K562 (cell line): ENCODE results near the gene PHETA1. TPM values are rescaled to one million over a fixed set of nuclear protein-coding genes. Genes with fewer than 3 reads are reported as not detected.

ENCODE experiments used
- CC2D1A ChIP-seq: fragments of 450-650 bp; IDR thresholded peaks from 2 replicates; pipeline ENCODE4 v1.6.1; 2017; ENCODE audit warnings: mild to moderate bottlenecking
- ETV1 ChIP-seq: fragments of 450-650 bp; conservative IDR thresholded peaks from 2 replicates; pipeline ENCODE4 v1.6.1; 2016; ENCODE audit warnings: missing genetic modification characterization, control low read depth, low read depth, missing compliant biosample characterization
- MTA1 ChIP-seq: fragments of 450-650 bp; IDR thresholded peaks from 2 replicates; pipeline ENCODE4 v1.6.1; 2017; ENCODE audit warnings: borderline replicate concordance
- NFYB ChIP-seq: IDR thresholded peaks from 2 replicates; pipeline ENCODE4 v1.6.1; 2011; ENCODE audit warnings: mild to moderate bottlenecking, moderate library complexity; ENCODE audit not compliant: insufficient read length; ENCODE audit errors: extremely low read depth
- RAD51 ChIP-seq: fragments of 450-650 bp; IDR thresholded peaks from 2 replicates; pipeline ENCODE4 v1.7.1; 2016; ENCODE audit warnings: low read depth, mild to moderate bottlenecking, borderline replicate concordance
- STAT5B ChIP-seq: fragments of 250-450 bp; sonication (Bioruptor Pico); IDR thresholded peaks from 2 replicates; pipeline ENCODE4 v1.8.0; 2021; ENCODE audit warnings: mild to moderate bottlenecking, inconsistent platforms
- TAF15 ChIP-seq: fragments of 200-400 bp; formaldehyde crosslinking; IDR thresholded peaks from 2 replicates; pipeline ENCODE4 v1.6.1; 2017; ENCODE audit warnings: mild to moderate bottlenecking, low read depth, low read length, moderate library complexity
- ZNF143 ChIP-seq: sonication (generic); formaldehyde crosslinking; IDR thresholded peaks from 2 replicates; pipeline ENCODE4 v1.9.0; 2022; ENCODE audit warnings: mild to moderate bottlenecking, missing genetic modification reagents
- ZNF232 ChIP-seq: sonication (generic); formaldehyde crosslinking; IDR thresholded peaks from 2 replicates; pipeline ENCODE4 v1.8.0; 2022; ENCODE audit warnings: mild to moderate bottlenecking, missing genetic modification reagents
- ZNF444 ChIP-seq: fragments of 250-450 bp; sonication (Bioruptor Pico); IDR thresholded peaks from 2 replicates; pipeline ENCODE4 v1.4.0; 2020; ENCODE audit warnings: mild to moderate bottlenecking, moderate library complexity
- ZNF507 ChIP-seq: conservative IDR thresholded peaks from 2 replicates; pipeline ENCODE4 v1.6.1; 2017; ENCODE audit warnings: missing genetic modification characterization, missing compliant biosample characterization
- ZNF699 ChIP-seq: fragments of 250-450 bp; sonication (Bioruptor Pico); IDR thresholded peaks from 2 replicates; pipeline ENCODE4 v1.8.0; 2021; ENCODE audit warnings: mild to moderate bottlenecking, moderate library complexity; ENCODE audit not compliant: insufficient replicate concordance
- ZNF766 ChIP-seq: fragments of 200-800 bp; sonication (Bioruptor generic); conservative IDR thresholded peaks from 2 replicates; pipeline ENCODE4 v1.6.1; 2016; ENCODE audit warnings: missing genetic modification characterization, missing compliant biosample characterization
- polyA plus RNA-seq, 8 experiments: library from polyadenylated mRNA; depleted of rRNA in 4 of 8; stranded (reverse) in 5 of 8; unstranded in 3 of 8; fragments of >200 nt; fragmentation: Nextera tagmentation in 2 of 8; fragmentation: Illumina TruSeq in 1 of 8; extraction: Ambion mirVana in 2 of 8; extraction: Trizol in 1 of 8; gene quantifications; 2 replicates each; pipeline versions ENCODE4 v1.2.1 to v1.2.3, GENCODE V29; 2011 to 2014; ENCODE audit warnings: inconsistent platforms in 1 of 8, missing spikeins in 1 of 8
- total RNA-seq, 7 experiments: library from RNA; depleted of rRNA in 6 of 7; stranded (reverse); fragments of >200 nt in 6 of 7; fragmentation: Illumina TruSeq in 2 of 7; extraction: Trizol in 2 of 7; gene quantifications; 2 replicates each; pipeline versions ENCODE4 v1.2.1 to v1.2.3, GENCODE V29; 2011 to 2021; ENCODE audit warnings: low replicate concordance in 1 of 7
- TF ChIP-seq, protein P1 (sequence below): fragments of 250-450 bp; sonication (Bioruptor Pico); IDR thresholded peaks from 2 replicates; pipeline ENCODE4 v1.5.0; 2020; ENCODE audit warnings: mild to moderate bottlenecking, borderline replicate concordance
- TF ChIP-seq, protein P2 (sequence below): fragments of 450-650 bp; IDR thresholded peaks from 2 replicates; pipeline ENCODE4 v1.6.1; 2014; ENCODE audit warnings: low read depth, mild to moderate bottlenecking, moderate library complexity, borderline replicate concordance
- TF ChIP-seq, protein P3 (sequence below): fragments of 250-450 bp; sonication (Bioruptor Pico); IDR thresholded peaks from 2 replicates; pipeline ENCODE4 v1.4.0; 2020
- TF ChIP-seq, protein P4 (sequence below): sonication (generic); formaldehyde crosslinking; IDR thresholded peaks from 2 replicates; pipeline ENCODE4 v1.8.0; 2022; ENCODE audit warnings: mild to moderate bottlenecking, missing genetic modification reagents

Gene PHETA1
- total and polyA plus RNA-seq, 9 of the 15 experiments (the other 6 are each of a cell fraction or from before 2014, with no cell fraction given) = 0.03 to 12.4 (median 3.0) TPM

DNA sequence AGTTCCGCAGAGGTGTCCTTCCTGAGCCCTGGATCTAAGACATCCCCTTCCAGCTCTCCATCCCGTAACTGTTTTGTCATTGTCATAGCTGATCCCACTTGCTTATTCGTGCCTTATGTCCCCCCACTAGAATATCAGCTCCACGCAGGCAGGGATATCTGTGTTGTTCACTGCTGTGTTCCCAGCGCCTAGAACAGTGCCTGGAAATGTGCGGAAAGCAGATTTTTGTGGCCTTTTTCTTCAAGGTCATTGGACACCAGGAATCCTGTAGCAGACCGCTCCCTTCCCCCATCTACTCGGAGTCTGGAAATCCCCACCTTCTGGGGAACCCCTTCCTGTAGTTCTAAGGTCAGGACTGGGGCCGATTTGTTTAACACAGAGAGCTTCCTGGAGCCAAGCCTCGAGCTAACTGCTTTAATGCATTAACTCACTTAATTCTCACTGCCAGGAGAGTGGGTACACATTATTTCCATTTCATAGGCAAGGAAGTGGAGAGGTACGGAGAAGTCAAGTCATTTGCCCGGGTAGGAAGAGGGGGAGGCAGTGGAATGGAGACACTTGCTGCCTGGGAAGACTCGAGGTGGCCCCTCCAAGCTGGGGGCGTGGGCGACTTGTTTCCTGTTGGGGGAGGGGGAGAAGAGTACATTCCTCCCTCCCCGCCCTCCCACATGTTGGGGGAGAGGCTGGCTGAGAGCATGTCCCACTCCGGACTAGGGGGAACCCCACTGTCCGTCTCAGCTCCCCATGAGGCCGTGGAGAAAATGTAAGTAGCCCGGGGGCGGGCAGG lies 35.7 kb upstream of the PHETA1 start (continued):
- TF ChIP-seq, protein P1, sequence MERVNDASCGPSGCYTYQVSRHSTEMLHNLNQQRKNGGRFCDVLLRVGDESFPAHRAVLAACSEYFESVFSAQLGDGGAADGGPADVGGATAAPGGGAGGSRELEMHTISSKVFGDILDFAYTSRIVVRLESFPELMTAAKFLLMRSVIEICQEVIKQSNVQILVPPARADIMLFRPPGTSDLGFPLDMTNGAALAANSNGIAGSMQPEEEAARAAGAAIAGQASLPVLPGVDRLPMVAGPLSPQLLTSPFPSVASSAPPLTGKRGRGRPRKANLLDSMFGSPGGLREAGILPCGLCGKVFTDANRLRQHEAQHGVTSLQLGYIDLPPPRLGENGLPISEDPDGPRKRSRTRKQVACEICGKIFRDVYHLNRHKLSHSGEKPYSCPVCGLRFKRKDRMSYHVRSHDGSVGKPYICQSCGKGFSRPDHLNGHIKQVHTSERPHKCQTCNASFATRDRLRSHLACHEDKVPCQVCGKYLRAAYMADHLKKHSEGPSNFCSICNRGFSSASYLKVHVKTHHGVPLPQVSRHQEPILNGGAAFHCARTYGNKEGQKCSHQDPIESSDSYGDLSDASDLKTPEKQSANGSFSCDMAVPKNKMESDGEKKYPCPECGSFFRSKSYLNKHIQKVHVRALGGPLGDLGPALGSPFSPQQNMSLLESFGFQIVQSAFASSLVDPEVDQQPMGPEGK (CRISPR knock-in tag) = 0 out of 2 replicates have a peak, but pooled peaks have one; percentile 63
- TF ChIP-seq ZNF232 (CRISPR knock-in tag) = no peak
- TF ChIP-seq ZNF444 (CRISPR knock-in tag) = peak; percentile 70; the same call in 1 of the 2 replicates
- TF ChIP-seq, protein P2, sequence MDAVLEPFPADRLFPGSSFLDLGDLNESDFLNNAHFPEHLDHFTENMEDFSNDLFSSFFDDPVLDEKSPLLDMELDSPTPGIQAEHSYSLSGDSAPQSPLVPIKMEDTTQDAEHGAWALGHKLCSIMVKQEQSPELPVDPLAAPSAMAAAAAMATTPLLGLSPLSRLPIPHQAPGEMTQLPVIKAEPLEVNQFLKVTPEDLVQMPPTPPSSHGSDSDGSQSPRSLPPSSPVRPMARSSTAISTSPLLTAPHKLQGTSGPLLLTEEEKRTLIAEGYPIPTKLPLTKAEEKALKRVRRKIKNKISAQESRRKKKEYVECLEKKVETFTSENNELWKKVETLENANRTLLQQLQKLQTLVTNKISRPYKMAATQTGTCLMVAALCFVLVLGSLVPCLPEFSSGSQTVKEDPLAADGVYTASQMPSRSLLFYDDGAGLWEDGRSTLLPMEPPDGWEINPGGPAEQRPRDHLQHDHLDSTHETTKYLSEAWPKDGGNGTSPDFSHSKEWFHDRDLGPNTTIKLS = no peak
- TF ChIP-seq ZNF507 (tag) = no peak
- no peak for TF ChIP-seq ZNF143
- TF ChIP-seq, protein P3, sequence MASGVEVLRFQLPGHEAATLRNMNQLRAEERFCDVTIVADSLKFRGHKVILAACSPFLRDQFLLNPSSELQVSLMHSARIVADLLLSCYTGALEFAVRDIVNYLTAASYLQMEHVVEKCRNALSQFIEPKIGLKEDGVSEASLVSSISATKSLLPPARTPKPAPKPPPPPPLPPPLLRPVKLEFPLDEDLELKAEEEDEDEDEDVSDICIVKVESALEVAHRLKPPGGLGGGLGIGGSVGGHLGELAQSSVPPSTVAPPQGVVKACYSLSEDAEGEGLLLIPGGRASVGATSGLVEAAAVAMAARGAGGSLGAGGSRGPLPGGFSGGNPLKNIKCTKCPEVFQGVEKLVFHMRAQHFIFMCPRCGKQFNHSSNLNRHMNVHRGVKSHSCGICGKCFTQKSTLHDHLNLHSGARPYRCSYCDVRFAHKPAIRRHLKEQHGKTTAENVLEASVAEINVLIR (CRISPR knock-in tag) = 0 out of 2 replicates have a peak, but pooled peaks have one; percentile 37
- TF ChIP-seq TAF15 = no peak
- TF ChIP-seq RAD51 = no peak
- TF ChIP-seq, protein P4, sequence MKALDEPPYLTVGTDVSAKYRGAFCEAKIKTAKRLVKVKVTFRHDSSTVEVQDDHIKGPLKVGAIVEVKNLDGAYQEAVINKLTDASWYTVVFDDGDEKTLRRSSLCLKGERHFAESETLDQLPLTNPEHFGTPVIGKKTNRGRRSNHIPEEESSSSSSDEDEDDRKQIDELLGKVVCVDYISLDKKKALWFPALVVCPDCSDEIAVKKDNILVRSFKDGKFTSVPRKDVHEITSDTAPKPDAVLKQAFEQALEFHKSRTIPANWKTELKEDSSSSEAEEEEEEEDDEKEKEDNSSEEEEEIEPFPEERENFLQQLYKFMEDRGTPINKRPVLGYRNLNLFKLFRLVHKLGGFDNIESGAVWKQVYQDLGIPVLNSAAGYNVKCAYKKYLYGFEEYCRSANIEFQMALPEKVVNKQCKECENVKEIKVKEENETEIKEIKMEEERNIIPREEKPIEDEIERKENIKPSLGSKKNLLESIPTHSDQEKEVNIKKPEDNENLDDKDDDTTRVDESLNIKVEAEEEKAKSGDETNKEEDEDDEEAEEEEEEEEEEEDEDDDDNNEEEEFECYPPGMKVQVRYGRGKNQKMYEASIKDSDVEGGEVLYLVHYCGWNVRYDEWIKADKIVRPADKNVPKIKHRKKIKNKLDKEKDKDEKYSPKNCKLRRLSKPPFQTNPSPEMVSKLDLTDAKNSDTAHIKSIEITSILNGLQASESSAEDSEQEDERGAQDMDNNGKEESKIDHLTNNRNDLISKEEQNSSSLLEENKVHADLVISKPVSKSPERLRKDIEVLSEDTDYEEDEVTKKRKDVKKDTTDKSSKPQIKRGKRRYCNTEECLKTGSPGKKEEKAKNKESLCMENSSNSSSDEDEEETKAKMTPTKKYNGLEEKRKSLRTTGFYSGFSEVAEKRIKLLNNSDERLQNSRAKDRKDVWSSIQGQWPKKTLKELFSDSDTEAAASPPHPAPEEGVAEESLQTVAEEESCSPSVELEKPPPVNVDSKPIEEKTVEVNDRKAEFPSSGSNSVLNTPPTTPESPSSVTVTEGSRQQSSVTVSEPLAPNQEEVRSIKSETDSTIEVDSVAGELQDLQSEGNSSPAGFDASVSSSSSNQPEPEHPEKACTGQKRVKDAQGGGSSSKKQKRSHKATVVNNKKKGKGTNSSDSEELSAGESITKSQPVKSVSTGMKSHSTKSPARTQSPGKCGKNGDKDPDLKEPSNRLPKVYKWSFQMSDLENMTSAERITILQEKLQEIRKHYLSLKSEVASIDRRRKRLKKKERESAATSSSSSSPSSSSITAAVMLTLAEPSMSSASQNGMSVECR (CRISPR knock-in tag) = peak; percentile 37
- TF ChIP-seq ZNF766 (CRISPR knock-in tag) = peak; percentile 82
- peak; percentile 90 for TF ChIP-seq ETV1 (tag)
- TF ChIP-seq ZNF699 (CRISPR knock-in tag) = no peak
- no peak for TF ChIP-seq STAT5B (CRISPR knock-in tag)
- TF ChIP-seq NFYB = no peak
- TF ChIP-seq CC2D1A = peak; percentile 16; the same call in 1 of the 2 replicates
- TF ChIP-seq MTA1 = peak; percentile 59; the same call in 1 of the 2 replicates
